Mucosa of descending colon (tissue), 3 donors: Measurements from ENCODE around the gene ZNF880. TPM values are rescaled to one million over a fixed set of nuclear protein-coding genes. Genes with fewer than 3 reads are reported as not detected.

ENCODE experiments used
- ATAC-seq: fragments of 200-7000 bp; cut with Tn5 transposase; one replicate; pipeline ENCODE4 v1.9.1; 2020; ENCODE audit warnings: mild to moderate bottlenecking, moderate library complexity
- DNase-seq, 3 donors: peaks; one replicate each; pipeline ENCODE4 v3.0.0-alpha.2; 2020
- H3K36me3 ChIP-seq: fragments of 200-600 bp; one replicate; pipeline ENCODE4 v1.8.0; 2021; ENCODE audit warnings: low read depth, mild to moderate bottlenecking
- H3K4me1 ChIP-seq: fragments of 200-600 bp; one replicate; pipeline ENCODE4 v1.8.0; 2021; ENCODE audit warnings: low read depth, mild to moderate bottlenecking
- H3K4me3 ChIP-seq: fragments of 200-600 bp; one replicate; pipeline ENCODE4 v1.8.0; 2021; ENCODE audit warnings: mild to moderate bottlenecking
- H3K9me3 ChIP-seq: fragments of 200-600 bp; one replicate; pipeline ENCODE4 v1.8.0; 2021; ENCODE audit warnings: mild to moderate bottlenecking
- CTCF ChIP-seq: fragments of 200-600 bp; IDR thresholded peaks from one replicate; pipeline ENCODE4 v1.8.0; 2022; ENCODE audit warnings: antibody characterized with exemption, mild to moderate bottlenecking
- intact Hi-C, 2 donors: fragments of 100-400 bp; cut with DNase I in 1 of 2; cut with micrococcal nuclease in 1 of 2; formaldehyde crosslinking; loops; one replicate each; pipeline versions ENCODE4 v1.11.0 to v1.11.1; 2022; cut with DNase I, micrococcal nuclease
- total RNA-seq, 3 donors: library from RNA; stranded (reverse); fragmentation: NEBNext Ultra II Directional in 2 of 3; extraction: Animal tissue kit (Norgen Biotek cat#: 25700) in 2 of 3; gene quantifications; one replicate each; pipeline versions ENCODE4 v1.2.1 to v1.2.4, GENCODE V29; 2021 to 2023
- donor health status: DM: no; HTN: no; CAD: no; lungs with moderate emphysema.
- donor health status: DM: no; HTN: no; CAD: no.
- donor health status: DM: no; HTN: yes; CAD: no.

Gene ZNF880
- total RNA-seq, 3 donors from 2014 or later = 8.6 to 16.7 (median 9.6) TPM

- no peak for ATAC-seq
- intact Hi-C loops = no loop called here
- H3K9me3 ChIP-seq = peaks cover 98% of the 10 kb centered on the region
Measured at GRCh38 chr19:52415711-52416110, 46.0 kb downstream of the ZNF880 start.

GRCh38 chr19:52428937-52429336 lies 59.2 kb downstream of the ZNF880 start, which contains the start of gene ZNF534:
Gene ZNF534, plus strand, starts transcription at chr19:52429148. Its CDS starts 2,327 bp downstream, at chr19:52431475.
- ATAC-seq (no peak), DNase-seq (no peak)
- Histone ChIP-seq H3K4me1 (no peaks in the 10 kb centered on the region), H3K36me3 (no peaks in the 10 kb centered on the region), H3K9me3 (peaks cover 96% of the 10 kb centered on the region), H3K4me3 (no peak within 1 kb of the TSS)
- intact Hi-C loops = no loop called here
- no peak for TF ChIP-seq CTCF

More at GRCh38 chr19:52415711-52416110, 46.0 kb downstream of the ZNF880 start:
- no peak for DNase-seq
- H3K36me3 ChIP-seq = no peaks in the 10 kb centered on the region
- no peak overlapping the region for H3K4me3 ChIP-seq
- no peaks in the 10 kb centered on the region for H3K4me1 ChIP-seq
- no peak for TF ChIP-seq CTCF

Other genes with a start within 250 kb of the ZNF880 start
- 10 to 100 TPM in 2 of 3 donors, 1 to 10 TPM in 1; 5.5 to 13.4 (median 11.1) TPM for gene ZNF616, start 230.0 kb upstream of the ZNF880 start, total RNA-seq
- gene ZNF836, start 198.3 kb upstream of the ZNF880 start, total RNA-seq = 10 to 100 TPM in 2 of 3 donors, 1 to 10 TPM in 1; 9.1 to 16.6 (median 11.1) TPM
- gene PPP2R1A, start 179.9 kb upstream of the ZNF880 start, total RNA-seq = 100 to 1,000 TPM; 212 to 274 (median 273) TPM
- gene ZNF766, start 100.3 kb upstream of the ZNF880 start, total RNA-seq = 10 to 100 TPM; 11.4 to 21.0 (median 12.8) TPM
- 10 to 100 TPM; 12.8 to 16.9 (median 15.0) TPM for gene ZNF480, start 72.8 kb upstream of the ZNF880 start, total RNA-seq
- gene ZNF610, start 33.7 kb upstream of the ZNF880 start, total RNA-seq = 1 to 10 TPM; 1.7 to 3.8 (median 2.1) TPM
- 10 to 100 TPM; 11.2 to 21.9 (median 20.8) TPM for gene ZNF528, start 27.9 kb downstream of the ZNF880 start, total RNA-seq
- not detected for gene ZNF534, start 59.2 kb downstream of the ZNF880 start, total RNA-seq
- gene ZNF578, start 83.6 kb downstream of the ZNF880 start, total RNA-seq = 1 to 10 TPM in 1 of 3 donors, under 1 TPM in 2; 0.27 to 2.6 (median 0.43) TPM
- 10 to 100 TPM; 26.2 to 46.9 (median 46.1) TPM for gene ZNF808, start 157.7 kb downstream of the ZNF880 start, total RNA-seq
- gene ZNF701, start 200.4 kb downstream of the ZNF880 start, total RNA-seq = 10 to 100 TPM; 20.2 to 35.2 (median 27.2) TPM